Endometrial microvascular endothelial cells (primary cell): ENCODE results near the gene TMEM43. TPM values are rescaled to one million over a fixed set of nuclear protein-coding genes. Genes with fewer than 3 reads are reported as not detected.
"Not testable (repeated sequence)": the region's sequence is repeated elsewhere in the genome, so short reads cannot be mapped to it uniquely, and the experiment has no call there.

Experiments
- in situ Hi-C: cut with HindIII; loops from 2 replicates; pipeline ENCODE4 v1.10.0; 2017; ENCODE audit warnings: low sequenced_read_pairs, low pct_unique_long_range_greater_than_20kb; ENCODE audit errors: inconsistent ontology term
- total RNA-seq: library from RNA; depleted of rRNA; stranded (reverse); fragments of >200 nt; gene quantifications from one replicate; pipeline ENCODE4 v1.2.3, GENCODE V29; 2015; ENCODE audit errors: inconsistent ontology term

TMEM43 gene
- total RNA-seq, 1 donor from 2014 or later = 121 TPM

GRCh38 chr3:14120111-14120920 lies 4.5 kb upstream of the TMEM43 start:
- in situ Hi-C loops = no loop called here

GRCh38 chr3:14120921-14121448 lies 3.9 kb upstream of the TMEM43 start:
- in situ Hi-C loops = not testable (repeated sequence)

- in situ Hi-C loops = no loop called here
These were observed 3.0 kb upstream of the TMEM43 start for GRCh38 chr3:14121859-14122258.

- in situ Hi-C loops = no loop called here
These were observed 2.6 kb upstream of the TMEM43 start for GRCh38 chr3:14122301-14122700.

GRCh38 chr3:14123308-14124222 lies 1.3 kb upstream of the TMEM43 start:
- in situ Hi-C loops = no loop called here

GRCh38 chr3:14124223-14124614 lies 633 bp upstream of the TMEM43 start:
- in situ Hi-C loops = no loop called here

- in situ Hi-C loops = no loop called here
These were observed 553 bp downstream of the TMEM43 start for GRCh38 chr3:14125193-14126016.

- in situ Hi-C loops = no loop called here
These were observed 1.4 kb downstream of the TMEM43 start for GRCh38 chr3:14126017-14126886.

- in situ Hi-C loops = no loop called here
These were observed 2.1 kb downstream of the TMEM43 start for GRCh38 chr3:14126887-14127505.

GRCh38 chr3:14127516-14128161 lies 2.8 kb downstream of the TMEM43 start:
- in situ Hi-C loops = no loop called here

GRCh38 chr3:14128724-14129123 lies 3.9 kb downstream of the TMEM43 start:
- in situ Hi-C loops = no loop called here

GRCh38 chr3:14129296-14129695 lies 4.4 kb downstream of the TMEM43 start:
- in situ Hi-C loops = no loop called here

- in situ Hi-C loops = no loop called here
These were observed 5.4 kb downstream of the TMEM43 start for GRCh38 chr3:14130230-14130629.

- in situ Hi-C loops = no loop called here
These were observed 5.9 kb downstream of the TMEM43 start for GRCh38 chr3:14130707-14131106.

GRCh38 chr3:14131134-14131533 lies 6.3 kb downstream of the TMEM43 start:
- in situ Hi-C loops = no loop called here

- in situ Hi-C loops = no loop called here
These were observed 7.3 kb downstream of the TMEM43 start for GRCh38 chr3:14132120-14132519.

- in situ Hi-C loops = no loop called here
These were observed 7.8 kb downstream of the TMEM43 start for GRCh38 chr3:14132689-14133088.
